ENCODE data around the gene FBXO41.

DNA sequence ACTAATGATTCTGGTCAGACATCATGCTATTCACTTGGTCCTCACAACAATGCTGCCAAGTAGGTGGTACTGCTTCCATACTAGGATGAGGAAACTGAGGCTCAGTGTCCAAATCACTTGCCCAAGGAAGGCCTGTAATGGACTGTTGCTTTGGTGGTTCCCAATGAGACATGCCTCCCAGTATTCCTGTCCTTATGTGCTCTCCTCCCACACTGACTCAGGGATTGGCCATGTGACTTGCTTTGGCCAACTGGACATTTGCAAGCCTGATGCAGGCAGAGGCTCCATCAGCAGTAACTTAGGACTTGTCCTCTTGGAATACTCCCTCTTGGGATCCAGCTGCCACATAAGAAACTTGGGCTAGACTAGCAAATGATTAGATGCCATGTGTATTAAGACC is 3.0 kb downstream of the FBXO41 start:
- no peak for TF ChIP-seq EZH2 (IDR thresholded peaks at IDR 0.05; ENCODE audit: insufficient read depth, low read length)
- TF ChIP-seq, protein P1, sequence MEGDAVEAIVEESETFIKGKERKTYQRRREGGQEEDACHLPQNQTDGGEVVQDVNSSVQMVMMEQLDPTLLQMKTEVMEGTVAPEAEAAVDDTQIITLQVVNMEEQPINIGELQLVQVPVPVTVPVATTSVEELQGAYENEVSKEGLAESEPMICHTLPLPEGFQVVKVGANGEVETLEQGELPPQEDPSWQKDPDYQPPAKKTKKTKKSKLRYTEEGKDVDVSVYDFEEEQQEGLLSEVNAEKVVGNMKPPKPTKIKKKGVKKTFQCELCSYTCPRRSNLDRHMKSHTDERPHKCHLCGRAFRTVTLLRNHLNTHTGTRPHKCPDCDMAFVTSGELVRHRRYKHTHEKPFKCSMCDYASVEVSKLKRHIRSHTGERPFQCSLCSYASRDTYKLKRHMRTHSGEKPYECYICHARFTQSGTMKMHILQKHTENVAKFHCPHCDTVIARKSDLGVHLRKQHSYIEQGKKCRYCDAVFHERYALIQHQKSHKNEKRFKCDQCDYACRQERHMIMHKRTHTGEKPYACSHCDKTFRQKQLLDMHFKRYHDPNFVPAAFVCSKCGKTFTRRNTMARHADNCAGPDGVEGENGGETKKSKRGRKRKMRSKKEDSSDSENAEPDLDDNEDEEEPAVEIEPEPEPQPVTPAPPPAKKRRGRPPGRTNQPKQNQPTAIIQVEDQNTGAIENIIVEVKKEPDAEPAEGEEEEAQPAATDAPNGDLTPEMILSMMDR (IDR thresholded peaks at IDR 0.05; ENCODE audit: insufficient read depth, low read depth, low read length): no peak

Measured in astrocyte (in vitro differentiated cells and primary cell).